HEK293 (cell line): Measurements from ENCODE around the gene MARCHF11.

Source experiments
- BCL6B ChIP-seq: fragments of 450-650 bp; formaldehyde crosslinking; IDR thresholded peaks from 2 replicates; pipeline ENCODE4 v1.5.1; 2017; ENCODE audit warnings: missing biosample characterization, missing genetic modification characterization
- KLF9 ChIP-seq: fragments of 450-650 bp; formaldehyde crosslinking; IDR thresholded peaks from 2 replicates; pipeline ENCODE4 v1.5.1; 2016; ENCODE audit warnings: missing biosample characterization, missing genetic modification characterization, low read depth
- ZNF311 ChIP-seq: fragments of 450-650 bp; formaldehyde crosslinking; IDR thresholded peaks from 2 replicates; pipeline ENCODE4 v1.5.1; 2017; ENCODE audit warnings: missing biosample characterization, missing genetic modification characterization, borderline replicate concordance
- TF ChIP-seq, protein P1 (sequence below): fragments of 450-650 bp; formaldehyde crosslinking; IDR thresholded peaks from 2 replicates; pipeline ENCODE4 v1.5.1; 2016; ENCODE audit warnings: missing biosample characterization, missing genetic modification characterization
- TF ChIP-seq, protein P2 (sequence below): fragments of 450-650 bp; formaldehyde crosslinking; conservative IDR thresholded peaks from 2 replicates; pipeline ENCODE4 v1.5.1; 2016; ENCODE audit warnings: low read depth, missing biosample characterization, missing genetic modification characterization
- TF ChIP-seq, protein P3 (sequence below): fragments of 450-650 bp; IDR thresholded peaks from 2 replicates; pipeline ENCODE4 v1.5.1; 2018; ENCODE audit warnings: missing biosample characterization, missing genetic modification characterization
- TF ChIP-seq, protein P4 (sequence below): fragments of 450-650 bp; formaldehyde crosslinking; IDR thresholded peaks from 2 replicates; pipeline ENCODE4 v1.5.1; 2016; ENCODE audit warnings: missing biosample characterization, missing genetic modification characterization
- TF ChIP-seq, protein P5 (sequence below): fragments of 450-650 bp; formaldehyde crosslinking; IDR thresholded peaks from 2 replicates; pipeline ENCODE4 v1.5.1; 2016; ENCODE audit warnings: missing biosample characterization, missing genetic modification characterization

DNA sequence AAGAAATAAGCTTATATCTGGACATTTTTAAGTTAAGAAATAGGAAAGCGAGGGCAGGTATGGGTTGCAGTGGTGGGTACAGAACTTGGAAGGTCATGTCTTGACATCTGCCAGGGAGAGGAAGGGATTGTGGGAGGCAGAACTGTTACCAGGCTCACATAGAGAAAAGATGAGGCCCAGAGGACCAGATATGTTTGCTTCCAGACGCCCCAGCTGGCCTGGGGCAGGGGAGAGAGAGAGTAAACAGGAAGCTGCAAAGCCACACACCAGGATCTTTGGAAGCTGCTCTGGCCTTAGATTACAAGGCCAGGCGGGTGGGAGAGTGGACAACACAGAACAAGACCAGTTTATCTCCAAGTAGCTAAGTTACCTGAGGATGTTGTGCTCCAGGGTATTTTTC lies 71.2 kb downstream of the MARCHF11 start:
- TF ChIP-seq, protein P1, sequence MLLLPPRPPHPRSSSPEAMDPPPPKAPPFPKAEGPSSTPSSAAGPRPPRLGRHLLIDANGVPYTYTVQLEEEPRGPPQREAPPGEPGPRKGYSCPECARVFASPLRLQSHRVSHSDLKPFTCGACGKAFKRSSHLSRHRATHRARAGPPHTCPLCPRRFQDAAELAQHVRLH (tag by site-specific recombination): no peak
- no peak for TF ChIP-seq KLF9 (tag by site-specific recombination)
- TF ChIP-seq BCL6B (tag by site-specific recombination): no peak
- TF ChIP-seq, protein P2, sequence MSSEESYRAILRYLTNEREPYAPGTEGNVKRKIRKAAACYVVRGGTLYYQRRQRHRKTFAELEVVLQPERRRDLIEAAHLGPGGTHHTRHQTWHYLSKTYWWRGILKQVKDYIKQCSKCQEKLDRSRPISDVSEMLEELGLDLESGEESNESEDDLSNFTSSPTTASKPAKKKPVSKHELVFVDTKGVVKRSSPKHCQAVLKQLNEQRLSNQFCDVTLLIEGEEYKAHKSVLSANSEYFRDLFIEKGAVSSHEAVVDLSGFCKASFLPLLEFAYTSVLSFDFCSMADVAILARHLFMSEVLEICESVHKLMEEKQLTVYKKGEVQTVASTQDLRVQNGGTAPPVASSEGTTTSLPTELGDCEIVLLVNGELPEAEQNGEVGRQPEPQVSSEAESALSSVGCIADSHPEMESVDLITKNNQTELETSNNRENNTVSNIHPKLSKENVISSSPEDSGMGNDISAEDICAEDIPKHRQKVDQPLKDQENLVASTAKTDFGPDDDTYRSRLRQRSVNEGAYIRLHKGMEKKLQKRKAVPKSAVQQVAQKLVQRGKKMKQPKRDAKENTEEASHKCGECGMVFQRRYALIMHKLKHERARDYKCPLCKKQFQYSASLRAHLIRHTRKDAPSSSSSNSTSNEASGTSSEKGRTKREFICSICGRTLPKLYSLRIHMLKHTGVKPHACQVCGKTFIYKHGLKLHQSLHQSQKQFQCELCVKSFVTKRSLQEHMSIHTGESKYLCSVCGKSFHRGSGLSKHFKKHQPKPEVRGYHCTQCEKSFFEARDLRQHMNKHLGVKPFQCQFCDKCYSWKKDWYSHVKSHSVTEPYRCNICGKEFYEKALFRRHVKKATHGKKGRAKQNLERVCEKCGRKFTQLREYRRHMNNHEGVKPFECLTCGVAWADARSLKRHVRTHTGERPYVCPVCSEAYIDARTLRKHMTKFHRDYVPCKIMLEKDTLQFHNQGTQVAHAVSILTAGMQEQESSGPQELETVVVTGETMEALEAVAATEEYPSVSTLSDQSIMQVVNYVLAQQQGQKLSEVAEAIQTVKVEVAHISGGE: no peak
- TF ChIP-seq, protein P3, sequence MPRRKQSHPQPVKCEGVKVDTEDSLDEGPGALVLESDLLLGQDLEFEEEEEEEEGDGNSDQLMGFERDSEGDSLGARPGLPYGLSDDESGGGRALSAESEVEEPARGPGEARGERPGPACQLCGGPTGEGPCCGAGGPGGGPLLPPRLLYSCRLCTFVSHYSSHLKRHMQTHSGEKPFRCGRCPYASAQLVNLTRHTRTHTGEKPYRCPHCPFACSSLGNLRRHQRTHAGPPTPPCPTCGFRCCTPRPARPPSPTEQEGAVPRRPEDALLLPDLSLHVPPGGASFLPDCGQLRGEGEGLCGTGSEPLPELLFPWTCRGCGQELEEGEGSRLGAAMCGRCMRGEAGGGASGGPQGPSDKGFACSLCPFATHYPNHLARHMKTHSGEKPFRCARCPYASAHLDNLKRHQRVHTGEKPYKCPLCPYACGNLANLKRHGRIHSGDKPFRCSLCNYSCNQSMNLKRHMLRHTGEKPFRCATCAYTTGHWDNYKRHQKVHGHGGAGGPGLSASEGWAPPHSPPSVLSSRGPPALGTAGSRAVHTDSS: no peak
- TF ChIP-seq, protein P4, sequence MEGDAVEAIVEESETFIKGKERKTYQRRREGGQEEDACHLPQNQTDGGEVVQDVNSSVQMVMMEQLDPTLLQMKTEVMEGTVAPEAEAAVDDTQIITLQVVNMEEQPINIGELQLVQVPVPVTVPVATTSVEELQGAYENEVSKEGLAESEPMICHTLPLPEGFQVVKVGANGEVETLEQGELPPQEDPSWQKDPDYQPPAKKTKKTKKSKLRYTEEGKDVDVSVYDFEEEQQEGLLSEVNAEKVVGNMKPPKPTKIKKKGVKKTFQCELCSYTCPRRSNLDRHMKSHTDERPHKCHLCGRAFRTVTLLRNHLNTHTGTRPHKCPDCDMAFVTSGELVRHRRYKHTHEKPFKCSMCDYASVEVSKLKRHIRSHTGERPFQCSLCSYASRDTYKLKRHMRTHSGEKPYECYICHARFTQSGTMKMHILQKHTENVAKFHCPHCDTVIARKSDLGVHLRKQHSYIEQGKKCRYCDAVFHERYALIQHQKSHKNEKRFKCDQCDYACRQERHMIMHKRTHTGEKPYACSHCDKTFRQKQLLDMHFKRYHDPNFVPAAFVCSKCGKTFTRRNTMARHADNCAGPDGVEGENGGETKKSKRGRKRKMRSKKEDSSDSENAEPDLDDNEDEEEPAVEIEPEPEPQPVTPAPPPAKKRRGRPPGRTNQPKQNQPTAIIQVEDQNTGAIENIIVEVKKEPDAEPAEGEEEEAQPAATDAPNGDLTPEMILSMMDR (tag by site-specific recombination): no peak
- TF ChIP-seq ZNF311 (tag by site-specific recombination): no peak
- TF ChIP-seq, protein P5, sequence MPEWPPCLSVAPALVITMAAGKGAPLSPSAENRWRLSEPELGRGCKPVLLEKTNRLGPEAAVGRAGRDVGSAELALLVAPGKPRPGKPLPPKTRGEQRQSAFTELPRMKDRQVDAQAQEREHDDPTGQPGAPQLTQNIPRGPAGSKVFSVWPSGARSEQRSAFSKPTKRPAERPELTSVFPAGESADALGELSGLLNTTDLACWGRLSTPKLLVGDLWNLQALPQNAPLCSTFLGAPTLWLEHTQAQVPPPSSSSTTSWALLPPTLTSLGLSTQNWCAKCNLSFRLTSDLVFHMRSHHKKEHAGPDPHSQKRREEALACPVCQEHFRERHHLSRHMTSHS: no peak
